ENCODE data around the gene PCDHGA1.

PCDHGA1 gene

DNA sequence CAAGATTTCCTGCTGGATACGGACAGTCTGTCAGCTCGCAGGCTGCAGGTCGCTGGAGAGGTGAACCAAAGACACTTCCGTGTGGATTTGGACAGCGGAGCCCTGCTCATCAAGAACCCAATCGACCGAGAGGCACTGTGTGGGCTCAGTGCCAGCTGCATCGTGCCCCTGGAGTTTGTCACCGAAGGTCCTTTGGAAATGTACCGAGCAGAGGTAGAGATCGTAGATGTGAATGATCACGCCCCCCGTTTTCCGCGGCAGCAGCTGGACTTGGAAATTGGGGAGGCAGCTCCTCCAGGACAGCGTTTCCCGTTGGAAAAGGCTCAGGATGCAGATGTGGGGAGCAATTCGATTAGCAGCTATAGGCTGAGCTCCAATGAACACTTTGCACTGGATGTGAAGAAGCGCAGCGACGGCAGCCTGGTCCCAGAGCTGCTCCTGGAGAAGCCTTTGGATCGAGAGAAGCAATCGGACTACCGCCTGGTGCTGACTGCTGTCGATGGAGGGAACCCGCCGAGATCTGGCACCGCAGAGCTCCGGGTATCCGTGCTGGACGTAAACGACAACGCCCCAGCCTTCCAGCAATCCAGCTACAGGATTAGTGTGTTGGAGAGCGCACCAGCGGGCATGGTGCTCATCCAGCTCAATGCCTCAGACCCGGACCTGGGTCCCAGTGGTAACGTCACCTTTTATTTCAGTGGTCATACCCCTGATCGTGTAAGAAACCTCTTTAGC lies 155.2 kb downstream of the PCDHGA1 start:
- TF ChIP-seq, protein P1, sequence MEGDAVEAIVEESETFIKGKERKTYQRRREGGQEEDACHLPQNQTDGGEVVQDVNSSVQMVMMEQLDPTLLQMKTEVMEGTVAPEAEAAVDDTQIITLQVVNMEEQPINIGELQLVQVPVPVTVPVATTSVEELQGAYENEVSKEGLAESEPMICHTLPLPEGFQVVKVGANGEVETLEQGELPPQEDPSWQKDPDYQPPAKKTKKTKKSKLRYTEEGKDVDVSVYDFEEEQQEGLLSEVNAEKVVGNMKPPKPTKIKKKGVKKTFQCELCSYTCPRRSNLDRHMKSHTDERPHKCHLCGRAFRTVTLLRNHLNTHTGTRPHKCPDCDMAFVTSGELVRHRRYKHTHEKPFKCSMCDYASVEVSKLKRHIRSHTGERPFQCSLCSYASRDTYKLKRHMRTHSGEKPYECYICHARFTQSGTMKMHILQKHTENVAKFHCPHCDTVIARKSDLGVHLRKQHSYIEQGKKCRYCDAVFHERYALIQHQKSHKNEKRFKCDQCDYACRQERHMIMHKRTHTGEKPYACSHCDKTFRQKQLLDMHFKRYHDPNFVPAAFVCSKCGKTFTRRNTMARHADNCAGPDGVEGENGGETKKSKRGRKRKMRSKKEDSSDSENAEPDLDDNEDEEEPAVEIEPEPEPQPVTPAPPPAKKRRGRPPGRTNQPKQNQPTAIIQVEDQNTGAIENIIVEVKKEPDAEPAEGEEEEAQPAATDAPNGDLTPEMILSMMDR (IDR thresholded peaks at IDR 0.05; ENCODE audit: control extremely low read depth, extremely low read depth, low read depth, missing control alignments): no peak
- DNase-seq (ENCODE audit: extremely low spot score): peak; percentile 10
- POLR2A ChIA-PET: no interaction called here
- CTCF ChIA-PET: interaction anchor here (1.2 to 3.2 kb wide), 8 partner anchors 9 to 72 kb away, joined by 4 to 28 read pairs (median 5); partner anchors contain the start of genes PCDHGA10, PCDHGA12, PCDHGB7 and PCDHGC3

DNA sequence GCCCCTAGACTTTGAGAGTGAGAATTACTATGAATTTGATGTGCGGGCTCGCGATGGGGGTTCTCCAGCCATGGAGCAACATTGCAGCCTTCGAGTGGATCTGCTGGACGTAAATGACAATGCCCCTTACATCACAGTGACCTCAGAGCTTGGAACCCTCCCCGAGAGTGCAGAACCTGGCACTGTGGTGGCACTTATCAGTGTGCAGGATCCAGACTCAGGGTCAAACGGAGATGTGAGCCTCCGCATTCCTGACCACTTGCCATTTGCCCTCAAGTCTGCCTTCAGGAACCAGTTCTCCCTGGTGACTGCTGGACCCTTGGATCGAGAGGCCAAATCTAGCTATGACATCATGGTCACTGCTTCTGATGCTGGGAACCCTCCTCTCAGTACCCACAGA lies 155.8 kb downstream of the PCDHGA1 start:
- ChIA-PET POLR2A (no interaction called here), CTCF (interaction anchor here (1.2 to 3.2 kb wide), 8 partner anchors 10 to 68 kb away, joined by 4 to 28 read pairs (median 5); partner anchors contain the start of genes PCDHGA12, PCDHGB7 and PCDHGC3)
- DNase-seq (ENCODE audit: extremely low spot score): peak; percentile 12
- TF ChIP-seq, protein P1 (IDR thresholded peaks at IDR 0.05; ENCODE audit: control extremely low read depth, extremely low read depth, low read depth, missing control alignments): no peak

GRCh38 chr5:141487131-141487530 lies 156.8 kb downstream of the PCDHGA1 start:
- ChIA-PET POLR2A (no interaction called here), CTCF (interaction anchor here (1.2 to 3.2 kb wide), 4 partner anchors 11 to 42 kb away, joined by 4 to 28 read pairs (median 8); partner anchors contain the start of gene PCDHGC3)
- TF ChIP-seq, protein P1 (IDR thresholded peaks at IDR 0.05; ENCODE audit: control extremely low read depth, extremely low read depth, low read depth, missing control alignments): no peak

GRCh38 chr5:141488591-141489561 lies 158.6 kb downstream of the PCDHGA1 start, which contains the start of gene PCDHGC5:
PCDHGC5 (plus strand) TSS chr5:141489081; CDS start chr5:141489241, 160 bp downstream.
- DNase-seq (ENCODE audit: extremely low spot score): peak; percentile 13
- TF ChIP-seq, protein P1 (IDR thresholded peaks at IDR 0.05; ENCODE audit: control extremely low read depth, extremely low read depth, low read depth, missing control alignments): no peak
- POLR2A ChIA-PET: no interaction called here
- CTCF ChIA-PET: interaction anchor here (0.8 to 2.1 kb wide), 7 partner anchors 13 to 169 kb away, joined by 3 to 9 read pairs (median 3); partner anchors contain the start of genes PCDHGA1, PCDHGB7 and PCDHGC3

More at GRCh38 chr5:141487131-141487530, 156.8 kb downstream of the PCDHGA1 start:
- peak; percentile 12 for DNase-seq (ENCODE audit: extremely low spot score)

DNA sequence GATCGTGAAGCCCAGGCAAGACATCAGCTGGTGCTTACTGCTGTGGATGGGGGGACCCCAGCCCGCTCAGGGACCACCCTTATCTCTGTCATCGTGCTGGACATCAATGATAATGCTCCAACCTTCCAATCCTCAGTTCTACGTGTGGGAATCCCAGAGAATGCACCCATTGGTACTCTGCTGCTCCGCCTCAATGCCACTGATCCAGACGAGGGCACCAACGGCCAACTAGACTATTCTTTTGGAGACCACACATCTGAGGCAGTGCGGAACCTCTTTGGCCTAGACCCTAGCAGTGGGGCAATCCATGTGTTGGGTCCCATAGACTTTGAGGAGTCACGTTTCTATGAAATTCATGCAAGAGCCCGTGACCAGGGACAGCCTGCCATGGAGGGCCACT lies 159.5 kb downstream of the PCDHGA1 start:
- TF ChIP-seq, protein P1 (IDR thresholded peaks at IDR 0.05; ENCODE audit: control extremely low read depth, extremely low read depth, low read depth, missing control alignments): no peak
- ChIA-PET POLR2A (no interaction called here), CTCF (interaction anchor here (0.9 to 2.1 kb wide), 2 partner anchors 22 to 23 kb away, joined by 3 to 9 read pairs; no protein-coding TSS in a partner anchor)
- no peak for DNase-seq (ENCODE audit: extremely low spot score)

DNA sequence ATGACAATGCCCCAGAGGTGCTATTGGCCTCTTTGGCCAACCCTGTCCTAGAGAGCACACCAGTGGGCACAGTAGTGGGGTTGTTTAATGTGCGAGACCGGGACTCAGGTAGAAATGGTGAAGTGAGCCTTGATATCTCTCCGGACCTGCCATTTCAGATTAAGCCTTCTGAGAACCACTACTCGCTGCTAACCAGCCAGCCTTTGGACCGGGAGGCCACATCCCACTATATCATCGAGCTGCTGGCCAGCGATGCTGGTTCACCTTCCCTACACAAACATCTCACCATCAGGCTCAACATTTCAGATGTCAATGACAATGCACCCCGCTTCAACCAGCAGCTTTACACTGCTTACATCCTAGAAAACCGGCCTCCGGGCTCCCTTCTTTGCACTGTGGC lies 160.0 kb downstream of the PCDHGA1 start:
- ChIA-PET POLR2A (no interaction called here), CTCF (interaction anchor here (2.1 kb wide), 1 partner anchor 23 kb away, joined by 9 read pairs; no protein-coding TSS in a partner anchor)
- TF ChIP-seq, protein P1 (IDR thresholded peaks at IDR 0.05; ENCODE audit: control extremely low read depth, extremely low read depth, low read depth, missing control alignments): no peak
- DNase-seq (ENCODE audit: extremely low spot score): peak; percentile 7

All from GM10248 (cell line).